ENCODE results near the gene SLX4IP. TPM values are rescaled to one million over a fixed set of nuclear protein-coding genes. Genes with fewer than 3 reads are reported as not detected.

Gene SLX4IP
- total RNA-seq, 1 donor from 2014 or later = 3.0 TPM

DNA sequence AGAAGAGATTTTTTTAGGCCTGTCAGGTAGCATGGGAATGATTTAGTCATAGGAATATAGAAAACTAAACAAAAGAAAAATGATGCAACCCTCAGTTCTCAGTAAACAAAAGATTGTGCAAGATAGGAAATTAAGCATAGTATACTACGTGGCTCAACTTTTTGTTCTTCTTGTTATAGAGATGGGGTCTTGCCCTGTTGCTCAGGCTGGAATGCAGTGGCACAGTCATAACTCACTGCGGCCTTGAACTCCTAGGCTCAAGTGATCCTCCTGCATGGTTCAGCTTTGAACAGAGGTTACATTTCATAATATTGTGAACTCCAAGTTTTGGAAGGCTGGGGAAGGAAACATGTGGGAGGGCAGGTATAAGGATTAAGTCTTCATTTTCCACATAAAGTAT, 28.5 kb downstream of the SLX4IP start:
- ATAC-seq (no peak), DNase-seq (ENCODE audit: low spot score) (no peak)

DNA sequence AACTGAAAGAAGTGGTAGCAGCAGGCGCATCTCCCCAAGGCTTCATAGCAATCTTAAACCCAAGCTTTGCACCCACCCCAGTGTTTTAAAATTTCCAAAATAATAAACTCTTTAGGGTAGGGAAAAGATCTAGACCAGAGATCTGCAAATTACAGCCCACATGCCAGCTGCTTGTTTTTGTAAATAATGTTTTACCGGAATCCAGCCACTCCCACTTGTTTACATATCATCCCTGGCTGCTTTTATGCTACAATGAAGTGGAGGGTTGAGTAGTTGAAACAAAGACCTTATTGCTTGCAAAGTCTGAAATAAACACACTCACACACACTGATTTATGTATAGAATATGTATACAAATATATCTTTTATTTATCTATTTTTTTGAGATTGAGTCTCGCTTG, 30.0 kb downstream of the SLX4IP start:
- DNase-seq (ENCODE audit: low spot score) = no peak
- ATAC-seq = no peak

DNA sequence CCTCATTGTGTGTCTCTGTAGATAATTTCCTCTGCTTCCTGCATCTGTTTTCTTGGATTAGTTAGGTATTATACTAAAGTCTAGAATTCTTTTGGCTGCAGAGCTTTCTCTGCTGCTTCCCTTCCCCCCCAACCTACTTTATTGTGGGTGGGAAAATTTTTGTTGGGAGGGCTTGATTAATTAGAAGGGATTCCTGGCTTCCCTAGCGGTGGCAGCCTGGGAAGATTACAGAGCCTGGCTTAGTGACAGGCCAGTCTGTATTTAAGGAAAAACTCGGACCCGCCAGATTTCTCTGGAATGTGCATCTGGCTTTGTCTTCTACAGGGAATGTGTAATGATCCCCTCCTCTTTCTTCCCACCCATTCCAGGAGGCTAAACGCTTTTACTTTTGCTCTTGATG, 31.2 kb downstream of the SLX4IP start:
- no peak for ATAC-seq
- no peak for DNase-seq (ENCODE audit: low spot score)

DNA sequence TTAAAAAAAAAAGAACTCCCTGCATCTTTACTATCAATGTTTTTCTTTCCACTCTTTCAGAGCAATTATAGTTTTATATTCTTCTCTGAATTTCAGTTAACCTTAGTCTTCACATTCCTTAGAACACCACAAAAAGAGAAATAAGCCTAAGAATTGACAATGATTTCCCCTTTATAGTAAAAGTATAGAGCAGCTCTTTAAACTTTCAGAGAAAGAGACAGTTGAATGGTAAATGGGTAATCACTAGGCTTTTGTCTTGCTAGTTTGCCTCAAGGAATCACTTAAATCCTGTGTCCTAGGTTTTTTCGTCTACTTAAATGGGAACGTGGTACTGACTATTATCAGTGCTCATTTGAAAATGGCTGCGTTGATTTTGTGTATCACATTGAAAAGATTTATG, 31.8 kb downstream of the SLX4IP start:
- no peak for DNase-seq (ENCODE audit: low spot score)
- ATAC-seq = no peak

DNA sequence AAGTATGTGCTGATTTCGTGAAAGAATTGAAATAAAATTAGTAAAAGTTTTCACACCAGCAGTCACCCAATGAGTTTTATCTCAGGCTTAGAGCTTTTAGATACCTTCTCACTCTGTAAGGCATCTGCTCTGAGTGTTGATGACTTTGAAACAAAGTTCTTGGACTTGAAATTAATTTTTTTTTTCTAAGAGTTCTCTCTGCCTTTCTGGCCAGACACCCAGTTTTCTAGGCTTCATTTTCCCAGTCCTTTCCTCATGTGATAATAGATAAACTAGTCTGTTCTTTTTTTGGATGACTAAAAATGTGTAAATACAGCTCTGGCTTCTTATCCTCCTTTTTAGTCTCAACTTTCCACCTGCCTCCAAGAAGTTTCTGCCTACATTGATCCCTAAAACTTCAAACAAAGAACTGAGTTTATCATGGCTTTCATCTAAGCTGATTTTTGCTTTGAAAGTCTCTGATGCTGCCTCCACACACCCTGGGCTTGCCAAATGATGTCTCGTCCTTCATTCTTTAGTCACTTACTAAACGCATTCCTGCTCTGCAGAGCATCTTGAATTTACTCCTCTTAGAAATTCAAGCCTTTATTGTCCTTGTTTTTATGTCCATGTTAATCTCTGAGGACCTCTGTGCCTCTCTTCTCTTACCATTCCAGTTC, 32.7 kb downstream of the SLX4IP start:
- no peak for ATAC-seq

DNA sequence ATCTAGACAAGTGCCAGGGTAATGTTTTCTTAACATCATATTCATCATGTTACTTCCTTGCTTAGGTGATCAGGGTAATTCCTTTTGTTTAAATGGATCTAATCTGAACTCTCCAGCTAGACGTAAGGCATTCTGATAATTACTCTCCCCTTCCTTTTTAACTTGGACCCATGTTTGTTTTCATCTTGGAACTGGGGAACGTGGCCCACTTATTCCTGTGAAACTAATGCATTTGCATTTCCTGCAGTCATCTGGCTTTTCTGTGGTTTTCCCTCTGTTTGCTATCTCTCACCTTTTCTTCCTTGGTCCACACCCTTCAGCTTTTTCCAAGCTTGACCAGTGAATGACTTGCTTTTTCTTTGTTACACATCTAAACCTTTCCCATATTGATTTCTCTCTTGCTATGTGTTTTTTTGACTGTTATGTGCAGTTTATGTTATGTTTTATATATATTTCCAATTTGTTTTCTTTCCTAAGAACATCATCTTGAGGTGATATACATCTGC, 33.3 kb downstream of the SLX4IP start:
- no peak for ATAC-seq
- DNase-seq (ENCODE audit: low spot score) = no peak

More for the DNA sequence above, 32.7 kb downstream of the SLX4IP start:
- no peak for DNase-seq (ENCODE audit: low spot score)

DNA sequence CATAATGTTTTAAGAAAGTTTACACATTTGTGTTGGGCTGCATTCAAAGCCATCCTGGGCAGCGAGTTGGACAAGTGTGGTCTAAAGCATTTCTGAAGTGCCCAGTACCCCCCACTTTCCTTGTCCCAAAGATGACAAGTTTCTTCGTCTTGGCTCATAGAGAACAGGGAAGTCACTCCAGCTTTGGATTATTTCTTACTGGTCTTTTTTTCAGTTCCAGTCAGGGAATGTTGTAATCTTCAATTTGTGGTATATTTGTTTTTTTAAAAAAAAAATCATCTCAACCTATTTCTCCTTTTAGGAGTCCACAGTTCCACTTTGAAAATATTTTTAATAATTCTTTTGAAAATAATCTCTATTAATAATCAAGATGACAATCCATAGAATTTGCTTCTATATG, 34.0 kb downstream of the SLX4IP start:
- DNase-seq (ENCODE audit: low spot score) (no peak), ATAC-seq (no peak)

DNA sequence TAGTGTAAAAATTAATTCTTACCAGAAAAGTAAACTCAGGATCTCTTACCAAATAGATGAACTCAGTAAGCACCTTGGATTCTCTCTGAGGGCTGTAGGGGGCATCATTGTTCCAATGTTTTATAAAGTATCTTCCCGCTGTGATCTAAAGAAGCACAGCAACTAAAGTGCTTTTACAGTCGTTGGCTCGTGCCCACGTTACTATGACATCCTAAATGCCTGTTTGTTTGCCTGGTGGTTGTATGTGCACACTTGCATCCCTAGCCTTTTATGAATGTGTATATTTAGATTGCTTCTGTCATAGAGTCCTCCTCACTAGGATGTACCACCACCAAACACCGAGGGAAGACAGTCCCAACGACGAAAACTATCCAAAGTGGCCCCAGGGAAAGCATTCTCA, 34.5 kb downstream of the SLX4IP start:
- DNase-seq (ENCODE audit: low spot score) (no peak), ATAC-seq (peak; percentile 72)

DNA sequence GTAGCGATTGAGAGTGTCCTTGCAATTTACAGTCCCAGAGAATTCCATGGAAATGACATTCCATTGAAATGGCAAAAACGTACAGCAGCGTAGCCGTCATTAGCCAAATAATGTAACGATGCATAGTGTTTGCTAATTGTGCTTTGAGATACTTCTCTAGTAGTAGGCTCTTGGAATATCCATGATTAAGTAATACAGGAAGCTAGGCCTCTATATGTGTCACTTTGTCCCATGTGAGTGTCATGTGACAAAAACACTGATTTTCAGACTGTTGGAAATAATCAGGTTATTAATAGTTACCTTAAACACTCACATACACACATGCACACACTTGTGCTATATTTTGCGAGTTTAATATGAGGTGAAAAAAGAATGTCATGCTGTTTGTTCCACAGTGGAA, 35.2 kb downstream of the SLX4IP start:
- DNase-seq (ENCODE audit: low spot score) = no peak

DNA sequence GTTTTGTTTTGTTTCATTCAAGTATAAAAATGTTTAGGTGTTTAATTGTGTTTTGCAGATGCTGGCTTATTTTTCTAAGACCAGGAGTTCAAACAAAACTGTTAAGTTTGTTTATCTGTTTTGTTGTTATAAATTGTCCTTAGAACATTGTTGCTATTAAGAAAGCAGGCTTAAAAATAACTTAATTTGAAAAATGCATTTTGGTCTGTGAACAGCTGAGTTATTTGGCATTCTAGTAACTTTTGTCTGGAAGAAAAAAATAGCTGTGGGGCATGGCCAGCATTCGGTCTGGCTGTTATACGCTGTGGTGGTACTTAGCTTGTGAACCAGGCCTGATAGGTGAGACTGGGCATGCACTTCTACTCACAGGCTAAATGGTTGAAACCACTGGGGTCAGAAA, 37.8 kb downstream of the SLX4IP start:
- ATAC-seq (no peak), DNase-seq (ENCODE audit: low spot score) (no peak)

More for the DNA sequence above, 35.2 kb downstream of the SLX4IP start:
- ATAC-seq = no peak

DNA sequence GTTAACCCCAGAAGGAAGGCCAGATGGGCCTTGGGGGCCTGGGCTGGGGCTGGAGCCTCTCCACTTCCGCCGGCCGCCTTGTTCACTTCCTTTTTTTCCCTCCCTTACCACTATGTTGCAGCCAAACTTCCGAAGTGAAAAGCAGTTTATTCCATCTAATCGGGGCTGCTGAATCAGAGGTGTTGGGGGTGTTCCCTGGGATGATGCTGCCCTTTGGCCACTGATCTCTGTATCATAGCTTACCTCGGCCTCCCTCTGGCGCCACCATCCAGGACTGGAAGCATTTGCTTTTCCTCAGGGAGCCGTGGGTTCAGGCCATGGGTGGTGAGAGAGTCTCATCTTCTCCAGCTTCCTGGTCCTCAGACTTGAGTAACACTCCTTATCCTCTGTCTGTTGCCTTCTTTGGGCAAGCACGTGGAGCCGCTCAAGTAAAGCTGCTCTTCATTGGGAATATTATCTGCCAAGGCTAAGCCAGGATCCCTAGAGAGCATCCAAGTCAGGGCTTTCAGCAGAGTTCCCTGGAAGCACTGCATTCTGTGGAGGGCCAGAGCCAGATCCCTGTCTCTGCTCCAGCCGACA, 39.6 kb downstream of the SLX4IP start:
- ATAC-seq = no peak
- no peak for DNase-seq (ENCODE audit: low spot score)

DNA sequence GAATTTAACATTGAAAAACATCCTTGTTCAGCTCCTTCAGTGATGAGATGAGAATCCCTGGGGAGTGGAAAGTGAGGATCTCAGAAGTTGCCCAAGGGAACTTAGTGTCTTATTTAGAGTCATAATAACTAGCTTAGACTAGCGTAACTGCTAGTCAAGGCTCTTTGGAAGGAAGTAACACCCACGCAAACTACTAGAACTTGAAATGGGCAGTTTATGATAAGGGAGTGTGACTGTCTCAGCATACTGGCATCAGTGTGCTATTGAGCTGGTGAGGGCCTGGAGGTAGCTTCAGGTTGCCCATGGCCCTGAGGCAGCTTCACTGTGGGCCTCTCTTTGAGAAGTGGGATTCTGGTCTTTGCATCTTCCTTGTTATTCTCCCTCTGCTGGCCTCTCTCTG, 40.1 kb downstream of the SLX4IP start:
- ATAC-seq (no peak), DNase-seq (ENCODE audit: low spot score) (no peak)

DNA sequence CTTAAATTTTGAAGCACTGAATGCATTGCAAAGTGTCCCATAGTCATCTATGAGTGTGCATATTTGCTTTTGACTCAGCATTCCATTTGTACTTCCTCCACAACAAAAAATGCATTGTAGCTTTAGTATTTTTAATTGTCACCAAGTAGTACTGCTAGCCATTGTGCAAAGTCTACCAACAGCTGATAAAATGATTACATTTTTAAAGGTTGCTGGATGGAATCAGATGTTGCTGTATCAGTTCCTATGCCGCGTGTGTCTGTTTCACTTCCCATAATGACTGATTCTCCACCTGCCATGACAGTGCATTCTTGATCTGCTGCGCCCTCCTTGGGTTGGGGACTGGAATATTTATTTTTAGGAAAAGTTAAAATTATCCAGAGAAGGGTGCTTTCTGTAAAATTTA, 41.2 kb downstream of the SLX4IP start:
- DNase-seq (ENCODE audit: low spot score) (no peak), ATAC-seq (peak; percentile 19)

DNA sequence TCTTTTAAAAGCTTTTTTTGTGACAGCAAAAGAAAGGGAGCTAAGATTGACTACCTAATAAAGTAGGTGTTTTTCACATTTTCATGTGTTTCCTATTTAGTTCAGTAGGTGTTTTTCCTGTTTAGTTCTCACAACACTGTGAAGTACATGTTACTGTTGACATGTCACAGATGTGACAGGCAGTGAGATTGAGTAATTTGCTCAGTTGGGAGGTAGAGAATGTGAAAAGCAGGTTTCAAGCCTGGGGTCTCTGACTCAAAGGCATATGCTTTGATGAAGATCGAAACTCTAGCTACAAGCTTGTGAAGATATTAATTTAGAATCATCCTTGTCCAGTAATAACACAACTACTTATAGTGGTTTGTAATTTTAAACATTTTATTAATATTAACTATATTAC, 43.1 kb downstream of the SLX4IP start:
- DNase-seq (ENCODE audit: low spot score) (no peak), ATAC-seq (no peak)

DNA sequence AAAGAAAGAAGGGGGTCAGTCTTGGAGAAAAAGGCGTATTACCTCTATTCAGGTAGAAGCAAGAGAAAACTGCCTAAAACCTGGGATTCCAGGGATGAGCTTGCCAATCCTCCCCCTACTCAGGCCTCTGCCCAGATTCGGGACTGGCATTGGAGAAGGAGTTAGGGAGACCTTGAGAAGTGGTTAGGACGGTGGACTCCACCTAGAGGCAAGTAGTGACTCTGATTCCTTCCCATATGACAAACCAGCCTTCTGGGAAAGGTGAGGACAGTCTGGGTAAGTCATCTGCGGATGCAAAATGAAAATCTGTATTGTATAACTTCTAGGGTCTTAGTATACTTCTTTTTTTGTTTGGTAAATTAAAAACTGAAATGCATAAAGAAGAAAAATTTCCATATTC, 43.8 kb downstream of the SLX4IP start:
- ATAC-seq (no peak), DNase-seq (ENCODE audit: low spot score) (no peak)

DNA sequence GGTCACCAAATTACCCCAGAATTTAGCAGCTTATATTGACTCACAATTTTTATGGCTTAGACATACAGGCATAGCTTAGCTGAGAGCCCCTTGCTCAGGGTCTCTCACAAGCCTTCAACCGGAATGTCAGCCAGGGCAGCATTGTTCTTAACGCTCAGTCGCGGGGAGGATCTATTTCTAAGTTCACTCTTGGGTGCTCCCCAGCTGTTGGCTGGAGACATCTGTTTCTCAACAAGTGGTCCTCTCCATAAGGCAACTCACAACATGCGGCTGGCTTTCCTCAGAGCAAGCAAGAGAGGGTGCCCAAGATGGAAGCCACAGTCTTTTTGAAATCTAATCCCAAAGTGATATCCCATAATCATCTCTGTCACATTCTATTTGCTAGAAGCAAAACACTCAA, 46.6 kb downstream of the SLX4IP start:
- DNase-seq (ENCODE audit: low spot score) = no peak
- ATAC-seq = no peak

DNA sequence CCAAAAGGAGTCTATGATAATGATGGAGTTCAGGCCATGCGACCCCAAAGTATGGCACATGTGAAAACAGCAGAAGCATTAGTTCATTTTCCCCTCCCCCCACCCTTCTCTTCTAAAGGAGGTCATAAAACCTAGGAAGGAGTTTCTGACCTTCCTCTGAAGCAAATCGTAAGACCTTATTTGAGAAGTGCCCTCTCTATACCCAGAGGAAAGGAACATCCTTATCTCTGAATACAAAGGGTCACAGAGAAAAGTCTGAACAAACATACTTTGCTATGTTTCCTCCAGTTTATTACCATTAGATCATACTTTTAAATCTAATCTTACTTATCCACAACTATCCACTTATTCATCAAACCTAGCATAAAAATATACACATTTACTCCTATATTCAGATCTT, 48.6 kb downstream of the SLX4IP start:
- no peak for ATAC-seq
- no peak for DNase-seq (ENCODE audit: low spot score)

DNA sequence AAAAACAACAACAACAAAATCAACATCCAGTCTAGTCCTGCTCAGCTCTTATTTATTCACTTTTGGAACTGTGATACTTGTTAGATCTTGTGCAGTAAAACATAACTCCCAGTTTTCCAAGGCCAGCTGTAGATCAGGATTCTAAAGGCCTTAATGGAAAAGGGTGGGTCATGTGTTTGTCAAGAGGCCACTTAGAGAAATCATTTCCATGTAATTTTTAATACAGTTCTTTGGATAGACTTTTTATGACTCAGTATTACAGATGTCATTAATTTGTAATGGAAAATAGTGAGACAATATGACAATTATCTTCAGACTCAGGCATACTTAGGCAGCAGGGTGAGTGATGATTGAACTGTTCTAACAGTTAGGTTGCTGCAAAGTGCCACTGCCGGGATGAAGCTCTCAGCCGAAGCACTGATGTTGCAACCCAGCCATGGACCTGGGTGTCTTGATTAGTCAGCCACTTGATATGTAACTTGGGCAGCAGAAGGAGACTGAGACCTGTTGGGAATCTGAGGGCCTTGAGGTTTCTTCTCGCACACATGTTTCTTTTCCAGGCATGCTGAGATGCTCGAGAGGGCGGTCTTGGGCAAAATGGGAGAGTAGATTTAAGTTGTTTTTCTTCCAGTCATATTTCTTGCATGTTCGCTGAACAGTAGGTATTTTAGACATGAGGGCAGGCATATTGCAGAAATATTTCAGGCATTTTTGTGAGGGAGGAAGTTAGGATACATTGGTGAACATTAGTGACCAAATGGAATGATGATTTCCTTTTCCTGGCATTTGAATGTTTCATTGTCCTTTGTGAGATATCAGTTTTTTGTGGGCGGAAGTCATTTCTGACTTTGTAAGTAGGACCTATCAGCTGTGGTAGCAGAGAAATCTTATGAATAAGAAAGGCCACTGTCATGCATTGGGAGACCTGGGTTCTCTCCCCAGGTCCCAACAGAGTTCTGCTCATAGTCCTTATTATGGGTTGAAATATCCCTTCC, 52.3 kb downstream of the SLX4IP start:
- ATAC-seq (no peak), DNase-seq (ENCODE audit: low spot score) (no peak)

DNA sequence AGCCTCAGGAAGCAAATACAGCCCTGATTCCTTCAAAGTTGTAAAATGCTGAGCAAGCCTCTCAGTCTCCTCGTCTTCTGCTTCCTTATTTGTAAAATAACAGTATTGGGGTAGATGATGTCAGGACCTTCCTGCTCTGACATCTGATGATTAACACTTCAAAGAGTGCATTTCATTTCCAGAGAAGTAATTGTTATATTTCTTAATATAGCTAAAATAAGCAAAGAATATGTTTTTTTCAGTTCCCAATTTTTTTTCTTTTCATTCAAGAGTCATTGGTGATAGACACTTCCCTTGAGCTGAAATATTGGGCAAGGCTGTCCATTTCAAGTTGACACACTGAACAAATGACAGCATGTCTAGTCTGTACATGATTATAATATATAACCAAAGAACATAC, 53.4 kb downstream of the SLX4IP start:
- no peak for ATAC-seq

DNA sequence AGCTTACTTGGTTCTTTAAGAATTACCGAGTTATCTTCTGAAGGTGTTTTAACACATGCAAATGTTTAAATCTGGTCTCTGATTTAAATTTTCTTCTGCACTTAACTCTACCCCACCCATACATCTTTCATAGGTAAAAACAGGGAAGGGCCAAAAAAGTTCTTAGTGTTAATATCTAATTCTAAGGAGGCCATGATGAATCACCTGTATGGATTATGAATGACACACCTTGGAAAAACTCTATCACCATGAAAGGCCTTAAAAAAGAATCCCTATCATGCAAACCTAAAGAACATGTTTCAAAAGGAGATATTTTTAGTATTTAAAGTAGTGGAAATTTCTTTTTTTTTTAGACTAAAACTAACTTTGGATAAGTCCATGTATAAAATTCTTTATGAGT, 54.7 kb downstream of the SLX4IP start:
- ATAC-seq (no peak), DNase-seq (ENCODE audit: low spot score) (no peak)

More for the DNA sequence above, 53.4 kb downstream of the SLX4IP start:
- DNase-seq (ENCODE audit: low spot score) = no peak

DNA sequence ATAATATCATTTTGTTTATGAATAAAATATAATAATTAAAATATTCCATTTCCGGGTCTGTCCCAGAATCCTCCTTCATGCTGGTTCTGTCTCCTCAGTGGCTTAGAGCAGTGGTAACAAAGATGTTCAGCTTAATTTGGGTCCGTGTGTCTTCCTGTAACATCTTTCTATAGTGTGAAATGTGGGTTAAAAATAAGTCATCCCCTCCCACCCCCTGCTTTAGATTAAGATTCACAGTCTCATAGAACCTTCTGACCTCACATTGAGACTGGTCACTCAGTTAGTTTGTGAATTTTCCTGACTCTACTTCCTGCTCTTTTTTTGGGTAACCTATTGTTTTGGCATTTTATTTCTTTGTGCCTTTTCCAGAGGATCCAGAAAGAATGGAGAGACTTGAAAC, 55.2 kb downstream of the SLX4IP start:
- DNase-seq (ENCODE audit: low spot score) (no peak), ATAC-seq (no peak)

DNA sequence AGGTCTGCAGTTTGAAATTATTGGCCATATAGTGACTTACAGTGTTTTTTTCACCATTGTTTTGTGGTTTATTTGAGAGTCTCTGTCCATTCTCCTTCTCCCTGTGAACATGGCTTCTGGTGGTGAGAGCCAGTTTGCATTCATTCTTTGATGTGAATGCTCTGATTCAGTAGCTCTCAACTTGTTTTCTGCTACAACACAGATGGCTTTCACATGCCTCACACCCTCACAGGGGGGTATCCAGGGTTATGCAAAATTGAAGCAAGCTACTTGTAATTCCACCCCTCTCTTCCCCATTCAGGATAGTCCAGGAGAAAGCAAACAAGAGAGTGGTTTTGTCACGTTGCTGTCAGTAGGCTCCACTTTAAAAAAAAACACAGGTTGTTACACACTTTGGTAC, 55.6 kb downstream of the SLX4IP start:
- ATAC-seq = no peak
- no peak for DNase-seq (ENCODE audit: low spot score)

Measured in left lobe of liver (tissue), 2 donors.